ENCODE data around the gene HMMR. TPM values are rescaled to one million over a fixed set of nuclear protein-coding genes. Genes with fewer than 3 reads are reported as not detected.
A peak's percentile ranks its signal among the peaks of the same experiment; 100 is the strongest.
"Not testable (repeated sequence)": the region's sequence is repeated elsewhere in the genome, so short reads cannot be mapped to it uniquely, and the experiment has no call there.

Gene HMMR
- 11.3 and 25.9 TPM in 2 replicates for total RNA-seq (ENCODE audit: low replicate concordance)
- long read RNA-seq, transcript HMMR-203 (18 exons, 3,102 nt) = major isoform, 8 of 36 reads
- long read RNA-seq, partial matches to known transcripts = 23 of 36 reads
- long read RNA-seq, other reads (novel, unspliced or antisense) = 1 of 36 reads

GRCh38 chr5:163460562-163461171 is at the start of gene HMMR:
Gene HMMR (plus strand): TSS chr5:163460632. CDS start chr5:163460693, 61 bp downstream.
- Mint-ChIP-seq H3K27me3 (no peaks in the 10 kb centered on the region), H3K27ac (peak within 1 kb of the TSS; percentile 100), H3K4me1 (ENCODE audit: unreplicated experiment) (peaks cover 22% of the 10 kb centered on the region), H3K36me3 (peaks cover 16% of the 10 kb centered on the region), H3K9me3 (no peaks in the 10 kb centered on the region), H3K4me3 (peak within 1 kb of the TSS; percentile 95)
- no peak for DNase-seq (ENCODE audit: extremely low spot score, unreplicated experiment)
- TF ChIP-seq CTCF (conservative IDR thresholded peaks at IDR 0.05) = no peak

- not testable (repeated sequence) for H3K27ac Mint-ChIP-seq
These were observed 44.8 kb upstream of the HMMR start for GRCh38 chr5:163415673-163416072.

GRCh38 chr5:163424836-163425235 is 35.6 kb upstream of the HMMR start:
- H3K36me3 Mint-ChIP-seq = no peaks in the 10 kb centered on the region
- DNase-seq (ENCODE audit: extremely low spot score, unreplicated experiment) = no peak
- TF ChIP-seq CTCF (conservative IDR thresholded peaks at IDR 0.05) = no peak
- no peaks in the 10 kb centered on the region for H3K4me1 Mint-ChIP-seq (ENCODE audit: unreplicated experiment)
- H3K4me3 Mint-ChIP-seq = no peak overlapping the region
- peaks cover 5% of the 10 kb centered on the region for H3K9me3 Mint-ChIP-seq
- H3K27ac Mint-ChIP-seq = no peak overlapping the region
- H3K27me3 Mint-ChIP-seq = no peaks in the 10 kb centered on the region

More at GRCh38 chr5:163415673-163416072, 44.8 kb upstream of the HMMR start:
- not testable (repeated sequence) for H3K9me3 Mint-ChIP-seq; H3K4me1 Mint-ChIP-seq (ENCODE audit: unreplicated experiment); H3K36me3 Mint-ChIP-seq; DNase-seq (ENCODE audit: extremely low spot score, unreplicated experiment)
- H3K27me3 Mint-ChIP-seq = peaks cover 23% of the 10 kb centered on the region
- H3K4me3 Mint-ChIP-seq = peak overlapping the region; percentile 63

- H3K36me3 Mint-ChIP-seq; H3K4me1 Mint-ChIP-seq (ENCODE audit: unreplicated experiment); H3K27ac Mint-ChIP-seq; H3K4me3 Mint-ChIP-seq; H3K9me3 Mint-ChIP-seq; H3K27me3 Mint-ChIP-seq; DNase-seq (ENCODE audit: extremely low spot score, unreplicated experiment): not testable (repeated sequence)
These were observed 34.3 kb upstream of the HMMR start for GRCh38 chr5:163426128-163426527.

- Mint-ChIP-seq H3K27ac (no peak overlapping the region), H3K4me1 (ENCODE audit: unreplicated experiment) (peaks cover 19% of the 10 kb centered on the region), H3K9me3 (no peaks in the 10 kb centered on the region), H3K36me3 (no peaks in the 10 kb centered on the region), H3K27me3 (no peaks in the 10 kb centered on the region), H3K4me3 (no peak overlapping the region)
- TF ChIP-seq CTCF (conservative IDR thresholded peaks at IDR 0.05) = no peak
- no peak for DNase-seq (ENCODE audit: extremely low spot score, unreplicated experiment)
These were observed 27.9 kb upstream of the HMMR start for GRCh38 chr5:163432544-163432943.

GRCh38 chr5:163433271-163433670 is 27.2 kb upstream of the HMMR start:
- DNase-seq (ENCODE audit: extremely low spot score, unreplicated experiment) = no peak
- Mint-ChIP-seq H3K4me1 (ENCODE audit: unreplicated experiment) (peaks cover 19% of the 10 kb centered on the region), H3K27ac (no peak overlapping the region), H3K36me3 (peaks cover 4% of the 10 kb centered on the region), H3K4me3 (no peak overlapping the region), H3K9me3 (no peaks in the 10 kb centered on the region), H3K27me3 (no peaks in the 10 kb centered on the region)
- TF ChIP-seq CTCF (conservative IDR thresholded peaks at IDR 0.05) = no peak
